Loucy (cell line): ENCODE data around the gene ADIG.

ENCODE experiments used
- H2AFZ ChIP-seq: fragments of 200-600 bp; sonication (generic); 2 replicates; pipeline ENCODE4 v1.6.0; 2016; ENCODE audit warnings: antibody characterized with exemption, mild to moderate bottlenecking, low read length, moderate library complexity
- H3F3A ChIP-seq: fragments of 200-600 bp; 2 replicates; pipeline ENCODE4 v1.6.0; 2016; ENCODE audit warnings: antibody characterized with exemption, low read depth, mild to moderate bottlenecking
- H3K27me3 ChIP-seq: fragments of 200-600 bp; sonication (generic); 2 replicates; pipeline ENCODE4 v1.6.1; 2014; ENCODE audit warnings: low read length, mild to moderate bottlenecking; ENCODE audit not compliant: insufficient read depth, poor library complexity, severe bottlenecking
- H3K36me3 ChIP-seq: fragments of 200-600 bp; sonication (generic); 2 replicates; pipeline ENCODE4 v1.6.1; 2016; ENCODE audit warnings: low read length; ENCODE audit not compliant: insufficient read depth
- H3K4me1 ChIP-seq: fragments of 200-600 bp; sonication (generic); 2 replicates; pipeline ENCODE4 v1.5.1; 2014; ENCODE audit warnings: low read length, mild to moderate bottlenecking; ENCODE audit not compliant: insufficient read depth, poor library complexity, severe bottlenecking
- H3K4me2 ChIP-seq: fragments of 200-600 bp; sonication (generic); 2 replicates; pipeline ENCODE4 v1.6.0; 2014; ENCODE audit warnings: antibody characterized with exemption, low read length, low read depth, mild to moderate bottlenecking; ENCODE audit not compliant: poor library complexity, severe bottlenecking
- H3K4me3 ChIP-seq: fragments of 200-600 bp; sonication (generic); 2 replicates; pipeline ENCODE4 v1.5.1; 2014; ENCODE audit warnings: low read length, mild to moderate bottlenecking, mixed read lengths; ENCODE audit not compliant: poor library complexity, severe bottlenecking
- H3K79me2 ChIP-seq: fragments of 200-600 bp; sonication (generic); 2 replicates; pipeline ENCODE4 v1.6.1; 2014; ENCODE audit warnings: low read length; ENCODE audit not compliant: insufficient read depth
- H3K9ac ChIP-seq: fragments of 200-600 bp; sonication (generic); 2 replicates; pipeline ENCODE4 v1.6.0; 2014; ENCODE audit warnings: mild to moderate bottlenecking, low read depth, low read length, moderate library complexity; ENCODE audit not compliant: poor library complexity, severe bottlenecking
- H3K9me2 ChIP-seq: fragments of 200-600 bp; sonication (generic); replicated peaks from 2 replicates; pipeline ENCODE4 v1.6.1; 2016; ENCODE audit warnings: low read depth, low read length, mixed read lengths
- H3K9me3 ChIP-seq: fragments of 200-600 bp; sonication (generic); 2 replicates; pipeline ENCODE4 v1.6.1; 2014; ENCODE audit warnings: mild to moderate bottlenecking, antibody characterized with exemption, low read length, low read depth; ENCODE audit not compliant: insufficient read depth
- H4K20me1 ChIP-seq: fragments of 200-600 bp; sonication (generic); 2 replicates; pipeline ENCODE4 v1.6.0; 2014; ENCODE audit warnings: antibody characterized with exemption, low read length, mild to moderate bottlenecking; ENCODE audit not compliant: insufficient read depth, poor library complexity, severe bottlenecking
- EZH2phosphoT487 ChIP-seq: fragments of 200-600 bp; IDR thresholded peaks from 2 replicates; pipeline ENCODE4 v1.6.1; 2018; ENCODE audit warnings: antibody characterized with exemption, mild to moderate bottlenecking, moderate library complexity, borderline replicate concordance
- TF ChIP-seq, protein P1 (sequence below): fragments of 200-600 bp; sonication (generic); conservative IDR thresholded peaks from 2 replicates; pipeline ENCODE4 v1.5.1; 2014; ENCODE audit warnings: mild to moderate bottlenecking, antibody characterized with exemption, low read length

Gene ADIG

GRCh38 chr20:38599410-38599882 is 18.4 kb downstream of the ADIG start:
- Histone ChIP-seq H3K9ac (no peak overlapping the region), H2AFZ (no peak overlapping the region), H3K4me2 (no peak overlapping the region), H4K20me1 (no peaks in the 10 kb centered on the region), H3K27me3 (no peaks in the 10 kb centered on the region), H3F3A (no peaks in the 10 kb centered on the region), H3K4me1 (no peaks in the 10 kb centered on the region), H3K4me3 (no peak overlapping the region), H3K9me2 (no peaks in the 10 kb centered on the region), H3K9me3 (no peaks in the 10 kb centered on the region), H3K36me3 (no peaks in the 10 kb centered on the region), H3K79me2 (no peaks in the 10 kb centered on the region)
- TF ChIP-seq EZH2phosphoT487: no peak
- TF ChIP-seq, protein P1, sequence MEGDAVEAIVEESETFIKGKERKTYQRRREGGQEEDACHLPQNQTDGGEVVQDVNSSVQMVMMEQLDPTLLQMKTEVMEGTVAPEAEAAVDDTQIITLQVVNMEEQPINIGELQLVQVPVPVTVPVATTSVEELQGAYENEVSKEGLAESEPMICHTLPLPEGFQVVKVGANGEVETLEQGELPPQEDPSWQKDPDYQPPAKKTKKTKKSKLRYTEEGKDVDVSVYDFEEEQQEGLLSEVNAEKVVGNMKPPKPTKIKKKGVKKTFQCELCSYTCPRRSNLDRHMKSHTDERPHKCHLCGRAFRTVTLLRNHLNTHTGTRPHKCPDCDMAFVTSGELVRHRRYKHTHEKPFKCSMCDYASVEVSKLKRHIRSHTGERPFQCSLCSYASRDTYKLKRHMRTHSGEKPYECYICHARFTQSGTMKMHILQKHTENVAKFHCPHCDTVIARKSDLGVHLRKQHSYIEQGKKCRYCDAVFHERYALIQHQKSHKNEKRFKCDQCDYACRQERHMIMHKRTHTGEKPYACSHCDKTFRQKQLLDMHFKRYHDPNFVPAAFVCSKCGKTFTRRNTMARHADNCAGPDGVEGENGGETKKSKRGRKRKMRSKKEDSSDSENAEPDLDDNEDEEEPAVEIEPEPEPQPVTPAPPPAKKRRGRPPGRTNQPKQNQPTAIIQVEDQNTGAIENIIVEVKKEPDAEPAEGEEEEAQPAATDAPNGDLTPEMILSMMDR: no peak

DNA sequence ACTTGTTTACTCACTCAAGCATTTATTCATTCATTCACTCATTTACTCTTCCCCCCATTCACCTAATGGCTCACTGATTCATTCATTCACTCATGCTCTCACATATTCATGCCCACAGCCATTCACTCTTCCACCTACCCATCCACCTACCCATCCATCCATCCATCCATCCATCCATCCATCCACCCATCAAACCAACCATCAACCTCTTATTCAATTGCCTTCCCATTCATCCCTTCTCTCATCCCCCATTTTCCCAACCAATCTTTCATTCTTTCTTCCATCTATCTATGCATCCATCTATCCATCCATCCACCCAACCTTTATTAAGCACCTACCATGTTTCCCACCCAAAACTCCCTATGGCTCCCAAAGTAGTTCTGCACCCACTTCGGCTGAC is 19.1 kb downstream of the ADIG start:
- no peaks in the 10 kb centered on the region for H3K27me3 ChIP-seq
- H2AFZ ChIP-seq: no peak overlapping the region
- H3K4me3 ChIP-seq: no peak overlapping the region
- no peaks in the 10 kb centered on the region for H3K4me1 ChIP-seq
- no peaks in the 10 kb centered on the region for H3F3A ChIP-seq
- no peaks in the 10 kb centered on the region for H4K20me1 ChIP-seq
- TF ChIP-seq EZH2phosphoT487: no peak
- TF ChIP-seq, protein P1: no peak
- no peaks in the 10 kb centered on the region for H3K9me2 ChIP-seq
- no peaks in the 10 kb centered on the region for H3K36me3 ChIP-seq
- no peak overlapping the region for H3K9ac ChIP-seq
- no peak overlapping the region for H3K4me2 ChIP-seq
- H3K79me2 ChIP-seq: no peaks in the 10 kb centered on the region
- no peaks in the 10 kb centered on the region for H3K9me3 ChIP-seq

- TF ChIP-seq EZH2phosphoT487: no peak
- TF ChIP-seq, protein P1: no peak
- no peaks in the 10 kb centered on the region for H3K79me2 ChIP-seq
- H3K9ac ChIP-seq: no peak within 1 kb of the TSS
- no peaks in the 10 kb centered on the region for H3K9me3 ChIP-seq
- H3K36me3 ChIP-seq: no peaks in the 10 kb centered on the region
- H3F3A ChIP-seq: no peaks in the 10 kb centered on the region
- no peaks in the 10 kb centered on the region for H3K27me3 ChIP-seq
- H2AFZ ChIP-seq: no peak within 1 kb of the TSS
- no peak within 1 kb of the TSS for H3K4me2 ChIP-seq
- H3K4me3 ChIP-seq: no peak within 1 kb of the TSS
- no peaks in the 10 kb centered on the region for H4K20me1 ChIP-seq
- H3K4me1 ChIP-seq: no peaks in the 10 kb centered on the region
- H3K9me2 ChIP-seq: no peaks in the 10 kb centered on the region
These were observed 20.5 kb downstream of the ADIG start, which contains the start of gene ARHGAP40 for GRCh38 chr20:38601216-38602184. Gene ARHGAP40 (plus strand): TSS chr20:38601809.
